ENCODE measurements around the gene ISM1. TPM values are rescaled to one million over a fixed set of nuclear protein-coding genes. Genes with fewer than 3 reads are reported as not detected.

ISM1 gene
- total RNA-seq, 1 experiment from 2014 or later: not detected

DNA sequence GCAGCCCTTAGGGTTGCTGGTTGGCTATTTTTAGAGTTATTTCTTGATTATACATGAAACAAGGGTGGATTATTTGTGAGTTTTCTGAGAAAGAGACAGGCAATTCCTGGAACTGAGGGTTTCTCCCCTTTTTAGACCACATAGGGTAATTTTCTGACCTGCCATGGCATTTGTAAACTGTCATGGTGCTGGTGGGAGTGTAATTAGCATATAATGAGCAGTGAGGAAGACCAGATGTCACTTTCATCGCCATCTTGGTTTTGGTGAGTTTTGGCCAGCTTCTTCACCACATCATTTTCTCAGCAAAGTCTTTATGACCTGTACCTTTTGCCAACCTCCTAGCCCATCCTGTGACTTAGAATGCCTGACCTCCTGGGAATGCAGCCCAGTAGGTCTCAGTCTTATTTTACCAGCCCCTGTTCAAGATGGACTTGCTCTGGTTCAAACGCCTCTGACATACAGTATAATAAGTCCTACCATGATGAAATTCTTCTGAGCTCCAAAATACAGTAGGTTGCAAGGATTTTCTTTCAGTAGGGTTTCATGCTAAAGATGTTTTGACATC lies 117.1 kb downstream of the ISM1 start:
- H3K9me3 ChIP-seq (ENCODE audit: low read length): no peaks in the 10 kb centered on the region
- no peak for DNase-seq
- H3K9me2 ChIP-seq (replicated peaks; ENCODE audit: insufficient read depth, low read length): no peaks in the 10 kb centered on the region
- no peaks in the 10 kb centered on the region for H3K79me2 ChIP-seq (ENCODE audit: low read length)
- no peak overlapping the region for H3K9ac ChIP-seq (ENCODE audit: low read length)
- no peak overlapping the region for H2AFZ ChIP-seq (ENCODE audit: low read length)
- H3K36me3 ChIP-seq (ENCODE audit: insufficient read depth, low read length): no peaks in the 10 kb centered on the region
- H3K27me3 ChIP-seq (ENCODE audit: low read length): no peaks in the 10 kb centered on the region
- no peaks in the 10 kb centered on the region for H3K4me1 ChIP-seq (ENCODE audit: low read length)
- no peak overlapping the region for H3K4me2 ChIP-seq (ENCODE audit: low read depth, low read length, poor library complexity, severe bottlenecking)
- H3K27ac ChIP-seq (ENCODE audit: low read length): no peak overlapping the region
- H3K4me3 ChIP-seq (ENCODE audit: low read length): no peak overlapping the region
- H4K20me1 ChIP-seq (ENCODE audit: insufficient read depth, low read depth, low read length): no peaks in the 10 kb centered on the region

DNA sequence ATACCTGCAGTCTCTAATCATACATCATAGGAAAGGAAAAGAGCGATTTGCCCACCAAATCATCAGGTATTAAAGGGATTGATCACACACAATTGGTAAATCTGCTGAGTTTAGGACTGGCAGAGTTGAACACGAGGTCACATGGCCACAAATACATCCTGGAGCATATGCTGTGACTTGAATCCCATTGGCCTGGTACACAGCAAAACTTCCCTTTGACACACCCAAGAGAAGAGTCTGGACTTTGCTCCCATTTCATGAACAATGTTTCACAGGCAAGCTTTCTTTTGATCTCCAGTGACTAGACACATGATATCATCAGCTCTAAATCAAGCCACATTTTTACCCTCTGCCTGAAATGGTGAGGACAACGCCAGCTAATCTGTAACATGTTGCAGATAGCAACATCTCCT lies 117.9 kb downstream of the ISM1 start:
- H3K79me2 ChIP-seq (ENCODE audit: low read length): no peaks in the 10 kb centered on the region
- DNase-seq: no peak
- H3K4me2 ChIP-seq (ENCODE audit: low read depth, low read length, poor library complexity, severe bottlenecking): no peak overlapping the region
- H3K27me3 ChIP-seq (ENCODE audit: low read length): no peaks in the 10 kb centered on the region
- no peaks in the 10 kb centered on the region for H3K9me2 ChIP-seq (replicated peaks; ENCODE audit: insufficient read depth, low read length)
- H3K9ac ChIP-seq (ENCODE audit: low read length): no peak overlapping the region
- no peak overlapping the region for H3K4me3 ChIP-seq (ENCODE audit: low read length)
- no peaks in the 10 kb centered on the region for H3K9me3 ChIP-seq (ENCODE audit: low read length)
- no peaks in the 10 kb centered on the region for H3K36me3 ChIP-seq (ENCODE audit: insufficient read depth, low read length)
- no peak overlapping the region for H2AFZ ChIP-seq (ENCODE audit: low read length)
- H3K4me1 ChIP-seq (ENCODE audit: low read length): no peaks in the 10 kb centered on the region
- no peaks in the 10 kb centered on the region for H4K20me1 ChIP-seq (ENCODE audit: insufficient read depth, low read depth, low read length)
- H3K27ac ChIP-seq (ENCODE audit: low read length): no peak overlapping the region

DNA sequence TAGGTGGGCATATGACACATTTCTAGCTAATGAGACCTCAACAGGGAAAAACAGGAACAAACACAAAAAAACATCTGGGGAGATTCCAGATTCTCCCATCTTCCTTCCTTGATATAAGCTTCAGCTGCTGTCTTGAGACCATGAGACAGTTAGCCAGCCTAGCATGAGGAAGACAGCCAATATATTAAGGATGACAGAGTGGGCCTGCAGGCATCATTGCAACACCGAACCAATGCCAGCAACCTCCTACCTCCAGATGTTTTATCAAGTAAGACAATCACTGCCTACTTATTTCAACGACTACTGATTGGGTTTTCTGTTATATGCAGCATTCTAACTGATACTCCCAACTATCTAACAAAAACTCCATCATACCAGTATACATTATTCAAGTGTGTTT lies 119.0 kb downstream of the ISM1 start:
- H3K4me1 ChIP-seq (ENCODE audit: low read length): no peaks in the 10 kb centered on the region
- H3K9ac ChIP-seq (ENCODE audit: low read length): no peak overlapping the region
- no peak for DNase-seq
- H3K36me3 ChIP-seq (ENCODE audit: insufficient read depth, low read length): no peaks in the 10 kb centered on the region
- H3K9me2 ChIP-seq (replicated peaks; ENCODE audit: insufficient read depth, low read length): no peaks in the 10 kb centered on the region
- no peak overlapping the region for H3K4me3 ChIP-seq (ENCODE audit: low read length)
- H3K27ac ChIP-seq (ENCODE audit: low read length): no peak overlapping the region
- H3K79me2 ChIP-seq (ENCODE audit: low read length): no peaks in the 10 kb centered on the region
- no peaks in the 10 kb centered on the region for H3K9me3 ChIP-seq (ENCODE audit: low read length)
- no peaks in the 10 kb centered on the region for H3K27me3 ChIP-seq (ENCODE audit: low read length)
- no peak overlapping the region for H3K4me2 ChIP-seq (ENCODE audit: low read depth, low read length, poor library complexity, severe bottlenecking)
- H2AFZ ChIP-seq (ENCODE audit: low read length): no peak overlapping the region
- no peaks in the 10 kb centered on the region; the same call in 1 of the 2 replicates for H4K20me1 ChIP-seq (ENCODE audit: insufficient read depth, low read depth, low read length)

DNA sequence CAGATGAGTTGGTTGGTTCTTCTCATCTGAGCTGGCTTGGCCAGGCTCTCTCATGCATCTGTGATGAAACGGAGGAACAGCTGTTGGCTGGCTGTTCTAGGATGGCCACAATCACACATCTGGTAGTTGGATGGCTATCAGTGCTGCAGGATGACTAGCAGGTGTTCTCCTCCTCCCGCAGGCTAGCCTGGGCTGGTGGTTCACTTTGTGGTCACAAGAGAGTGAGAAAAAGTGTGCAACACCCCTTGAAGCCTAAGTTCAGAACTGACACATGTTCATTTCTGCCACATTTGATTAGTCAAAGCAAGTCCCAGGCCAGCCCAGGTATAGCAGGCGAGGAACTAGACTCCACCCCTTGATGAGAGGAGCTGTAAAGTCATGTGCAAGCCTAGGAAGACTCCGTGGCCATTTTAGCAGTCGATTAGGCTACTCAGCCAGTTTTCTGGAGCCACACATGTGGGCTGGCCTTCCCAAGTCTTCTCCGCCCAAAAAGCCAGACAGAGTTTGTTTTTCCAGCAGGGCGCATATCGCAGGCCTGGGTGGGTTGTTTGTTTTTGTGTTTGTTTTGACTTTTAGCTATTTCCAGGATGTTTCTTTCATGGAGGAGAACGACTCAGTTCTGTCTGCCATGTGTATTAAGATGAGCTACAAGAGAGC lies 120.8 kb downstream of the ISM1 start:
- Histone ChIP-seq H3K9me3 (ENCODE audit: low read length) (no peaks in the 10 kb centered on the region), H3K36me3 (ENCODE audit: insufficient read depth, low read length) (no peaks in the 10 kb centered on the region), H3K79me2 (ENCODE audit: low read length) (no peaks in the 10 kb centered on the region), H3K4me3 (ENCODE audit: low read length) (no peak overlapping the region), H3K4me1 (ENCODE audit: low read length) (no peaks in the 10 kb centered on the region), H3K4me2 (ENCODE audit: low read depth, low read length, poor library complexity, severe bottlenecking) (no peak overlapping the region), H3K9ac (ENCODE audit: low read length) (no peak overlapping the region), H3K27me3 (ENCODE audit: low read length) (no peaks in the 10 kb centered on the region), H3K9me2 (replicated peaks; ENCODE audit: insufficient read depth, low read length) (no peaks in the 10 kb centered on the region), H2AFZ (ENCODE audit: low read length) (no peak overlapping the region), H3K27ac (ENCODE audit: low read length) (no peak overlapping the region), H4K20me1 (ENCODE audit: insufficient read depth, low read depth, low read length) (no peaks in the 10 kb centered on the region; the same call in 1 of the 2 replicates)
- DNase-seq: no peak

DNA sequence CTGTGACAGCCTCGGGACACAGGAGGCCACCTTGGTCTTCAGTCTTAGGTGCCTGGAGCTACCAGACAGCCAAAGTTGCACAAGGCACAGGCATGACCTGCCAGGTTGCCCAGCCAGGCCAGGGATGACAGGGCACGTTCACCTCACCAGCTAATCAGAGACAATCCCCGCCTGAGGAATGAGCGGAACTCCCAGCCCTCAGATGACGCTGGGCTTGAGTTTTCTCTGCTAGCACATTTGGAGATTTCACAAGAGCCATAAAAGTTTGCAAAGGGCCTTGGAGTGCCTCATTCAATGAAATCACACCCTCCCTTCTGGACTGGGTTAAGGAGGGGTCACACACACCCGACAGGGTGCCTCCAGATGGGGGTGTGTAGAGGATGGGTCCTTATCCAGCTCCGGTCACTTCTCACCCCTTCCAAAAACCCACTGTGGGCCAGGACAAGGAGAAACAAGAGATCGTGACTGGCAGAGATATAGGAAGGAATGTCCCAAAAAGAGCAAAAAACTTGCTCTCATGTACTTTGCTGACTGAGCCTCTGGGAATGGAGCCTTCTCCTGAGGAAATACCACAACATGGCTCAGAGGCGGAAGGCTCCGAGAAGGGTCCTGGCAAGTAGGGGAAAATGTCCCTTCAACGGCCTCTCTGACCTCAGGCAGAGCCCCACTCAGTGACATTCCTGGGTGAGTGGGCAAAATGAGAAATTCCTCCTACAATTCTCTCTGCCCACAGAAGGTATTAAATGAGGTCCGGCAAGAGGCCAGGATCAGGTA lies 121.6 kb downstream of the ISM1 start:
- H3K4me3 ChIP-seq (ENCODE audit: low read length): no peak overlapping the region
- no peaks in the 10 kb centered on the region for H3K79me2 ChIP-seq (ENCODE audit: low read length)
- no peak overlapping the region for H3K27ac ChIP-seq (ENCODE audit: low read length)
- no peaks in the 10 kb centered on the region for H3K4me1 ChIP-seq (ENCODE audit: low read length)
- DNase-seq: no peak
- no peak overlapping the region for H2AFZ ChIP-seq (ENCODE audit: low read length)
- H3K9ac ChIP-seq (ENCODE audit: low read length): no peak overlapping the region
- H4K20me1 ChIP-seq (ENCODE audit: insufficient read depth, low read depth, low read length): no peaks in the 10 kb centered on the region; the same call in 1 of the 2 replicates
- no peaks in the 10 kb centered on the region for H3K9me3 ChIP-seq (ENCODE audit: low read length)
- no peaks in the 10 kb centered on the region for H3K36me3 ChIP-seq (ENCODE audit: insufficient read depth, low read length)
- H3K9me2 ChIP-seq (replicated peaks; ENCODE audit: insufficient read depth, low read length): no peaks in the 10 kb centered on the region
- H3K27me3 ChIP-seq (ENCODE audit: low read length): no peaks in the 10 kb centered on the region
- no peak overlapping the region for H3K4me2 ChIP-seq (ENCODE audit: low read depth, low read length, poor library complexity, severe bottlenecking)

DNA sequence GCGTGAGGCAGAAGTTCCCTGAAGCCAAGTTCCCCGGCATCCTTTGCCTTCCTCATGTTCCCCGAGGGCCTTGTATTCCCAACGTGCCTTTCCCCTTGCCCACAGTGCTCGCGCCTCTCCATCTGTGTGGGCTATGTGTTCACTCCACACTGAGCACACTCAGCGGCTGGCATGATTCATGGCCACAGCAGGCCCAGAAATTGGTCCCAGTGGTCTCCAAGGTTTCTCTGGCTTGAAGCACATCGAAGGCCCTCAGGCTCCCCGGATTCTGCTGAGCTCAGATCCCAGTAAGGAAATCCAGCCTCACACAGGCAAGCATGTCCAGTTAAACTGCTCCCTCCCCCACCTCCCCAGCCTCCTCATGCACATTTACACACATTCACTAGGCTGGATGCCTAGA lies 123.6 kb downstream of the ISM1 start:
- no peak overlapping the region for H3K27ac ChIP-seq (ENCODE audit: low read length)
- no peak overlapping the region for H2AFZ ChIP-seq (ENCODE audit: low read length)
- no peaks in the 10 kb centered on the region for H3K9me3 ChIP-seq (ENCODE audit: low read length)
- H4K20me1 ChIP-seq (ENCODE audit: insufficient read depth, low read depth, low read length): no peaks in the 10 kb centered on the region; the same call in 1 of the 2 replicates
- H3K79me2 ChIP-seq (ENCODE audit: low read length): no peaks in the 10 kb centered on the region
- no peak overlapping the region for H3K4me2 ChIP-seq (ENCODE audit: low read depth, low read length, poor library complexity, severe bottlenecking)
- no peaks in the 10 kb centered on the region for H3K9me2 ChIP-seq (replicated peaks; ENCODE audit: insufficient read depth, low read length)
- no peak overlapping the region for H3K4me3 ChIP-seq (ENCODE audit: low read length)
- no peaks in the 10 kb centered on the region for H3K27me3 ChIP-seq (ENCODE audit: low read length)
- H3K9ac ChIP-seq (ENCODE audit: low read length): no peak overlapping the region
- no peaks in the 10 kb centered on the region for H3K4me1 ChIP-seq (ENCODE audit: low read length)
- no peaks in the 10 kb centered on the region for H3K36me3 ChIP-seq (ENCODE audit: insufficient read depth, low read length)
- DNase-seq: no peak

DNA sequence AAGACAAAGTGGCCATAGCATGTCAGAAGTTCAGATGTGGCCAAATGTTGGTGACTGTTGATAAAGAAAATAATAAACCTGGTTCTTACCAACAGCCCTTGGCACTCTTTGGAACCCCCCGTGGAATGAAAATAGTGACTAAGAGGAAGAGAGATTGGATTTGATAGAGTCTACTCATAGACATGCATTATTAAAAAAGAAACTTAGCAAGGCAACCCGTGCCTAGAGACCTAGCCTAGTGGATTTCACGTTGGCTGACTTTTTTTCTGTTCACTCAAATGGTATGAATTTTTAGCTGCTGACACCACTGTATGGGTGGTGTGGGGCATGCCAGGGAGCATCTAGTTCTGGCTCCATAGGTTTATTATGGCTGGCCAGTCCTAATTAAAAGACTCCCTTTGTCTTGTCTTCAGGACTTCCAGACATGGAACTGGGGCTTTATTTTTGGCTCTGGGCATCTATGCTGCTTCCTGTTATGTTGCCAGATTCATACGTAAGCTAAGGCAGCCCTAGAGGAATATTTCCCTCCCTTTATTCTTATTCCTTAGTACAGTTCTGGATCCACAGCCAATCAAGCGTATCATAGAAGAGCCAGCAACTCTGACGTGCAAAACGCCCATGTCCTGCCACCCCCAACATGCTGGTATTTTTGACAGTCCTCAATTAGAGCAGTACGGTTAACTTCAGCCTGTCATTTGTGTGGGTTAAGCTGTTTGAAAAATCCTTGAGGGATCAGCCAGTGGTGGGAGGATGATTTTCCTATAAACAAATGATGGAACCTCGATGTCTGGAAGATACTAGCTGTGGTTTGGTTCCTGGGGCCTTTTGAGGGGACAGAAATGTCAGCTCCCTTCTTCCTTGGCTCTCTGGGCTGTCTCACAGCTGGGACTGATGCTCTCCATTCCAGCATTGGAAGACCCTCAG lies 127.5 kb downstream of the ISM1 start:
- Histone ChIP-seq H3K79me2 (ENCODE audit: low read length) (no peaks in the 10 kb centered on the region), H3K36me3 (ENCODE audit: insufficient read depth, low read length) (no peaks in the 10 kb centered on the region), H3K27me3 (ENCODE audit: low read length) (no peaks in the 10 kb centered on the region), H3K4me1 (ENCODE audit: low read length) (no peaks in the 10 kb centered on the region), H3K9ac (ENCODE audit: low read length) (no peak overlapping the region), H2AFZ (ENCODE audit: low read length) (no peak overlapping the region), H3K4me3 (ENCODE audit: low read length) (no peak overlapping the region), H3K27ac (ENCODE audit: low read length) (no peak overlapping the region), H4K20me1 (ENCODE audit: insufficient read depth, low read depth, low read length) (no peaks in the 10 kb centered on the region; the same call in 1 of the 2 replicates), H3K9me2 (replicated peaks; ENCODE audit: insufficient read depth, low read length) (no peaks in the 10 kb centered on the region), H3K4me2 (ENCODE audit: low read depth, low read length, poor library complexity, severe bottlenecking) (no peak overlapping the region), H3K9me3 (ENCODE audit: low read length) (no peaks in the 10 kb centered on the region)
- no peak for DNase-seq

DNA sequence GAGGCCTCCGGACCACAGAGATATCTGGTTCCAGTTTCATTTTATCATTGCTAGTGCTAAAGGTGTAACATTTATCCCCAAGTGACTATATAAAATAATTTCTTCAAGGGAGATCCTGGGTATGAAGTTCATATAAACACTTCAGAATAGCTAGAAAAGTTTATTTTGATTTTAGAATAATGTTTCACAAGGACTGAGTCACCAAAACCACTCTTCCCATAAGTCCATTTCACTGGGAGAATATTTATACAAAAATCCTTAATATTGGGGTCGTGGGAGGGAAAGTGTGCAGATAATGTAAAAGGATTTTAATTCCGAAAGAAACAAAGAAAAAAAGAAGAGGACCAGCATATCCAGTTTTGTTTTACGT lies 128.1 kb downstream of the ISM1 start:
- Histone ChIP-seq H3K79me2 (ENCODE audit: low read length) (no peaks in the 10 kb centered on the region), H3K9ac (ENCODE audit: low read length) (no peak overlapping the region), H3K9me2 (replicated peaks; ENCODE audit: insufficient read depth, low read length) (no peaks in the 10 kb centered on the region), H2AFZ (ENCODE audit: low read length) (no peak overlapping the region), H3K4me3 (ENCODE audit: low read length) (no peak overlapping the region), H3K4me2 (ENCODE audit: low read depth, low read length, poor library complexity, severe bottlenecking) (no peak overlapping the region), H3K27me3 (ENCODE audit: low read length) (no peaks in the 10 kb centered on the region), H4K20me1 (ENCODE audit: insufficient read depth, low read depth, low read length) (no peaks in the 10 kb centered on the region; the same call in 1 of the 2 replicates), H3K4me1 (ENCODE audit: low read length) (no peaks in the 10 kb centered on the region), H3K27ac (ENCODE audit: low read length) (no peak overlapping the region), H3K9me3 (ENCODE audit: low read length) (no peaks in the 10 kb centered on the region), H3K36me3 (ENCODE audit: insufficient read depth, low read length) (no peaks in the 10 kb centered on the region)
- no peak for DNase-seq

Data from Karpas-422 (cell line).